Stimulated activated naive CD4-positive, alpha-beta T cell treated with Interleukin-2 at 50 U/mL for 16 hours (primary cell): Measurements from ENCODE around the gene NUSAP1.
"Not testable (repeated sequence)": the region's sequence is repeated elsewhere in the genome, so short reads cannot be mapped to it uniquely, and the experiment has no call there.

ENCODE experiments used
- DNase-seq: peaks from one replicate; lab custom pipeline; 2025; lab: John Stamatoyannopoulos, UW

NUSAP1 gene

DNA sequence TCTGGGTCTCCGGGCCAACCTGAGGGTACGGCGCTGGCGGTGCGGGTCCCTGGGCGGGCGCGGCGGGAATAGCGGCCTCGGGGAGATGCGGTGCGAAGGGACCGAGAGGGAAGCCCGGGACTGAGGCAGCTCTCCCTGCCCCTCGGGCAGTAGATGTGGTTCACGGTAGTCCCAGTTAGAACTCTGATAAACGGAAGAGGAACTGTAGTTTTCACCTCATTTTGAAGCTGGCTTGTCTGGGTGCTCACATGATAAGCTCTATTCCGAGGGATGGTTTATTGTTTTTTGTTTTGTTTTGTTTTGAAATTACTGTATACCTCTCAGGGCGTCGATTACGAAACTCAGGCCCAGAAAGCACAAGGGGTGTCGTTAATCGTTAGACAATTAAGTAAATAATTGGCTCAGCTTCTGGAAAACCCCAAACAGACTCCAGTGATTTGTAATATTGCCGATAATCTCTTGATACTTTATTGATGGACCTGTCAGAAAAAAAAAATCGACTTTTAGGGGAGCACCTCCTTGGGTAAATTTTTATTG is 413 bp downstream of the NUSAP1 start:
- no peak for DNase-seq

DNA sequence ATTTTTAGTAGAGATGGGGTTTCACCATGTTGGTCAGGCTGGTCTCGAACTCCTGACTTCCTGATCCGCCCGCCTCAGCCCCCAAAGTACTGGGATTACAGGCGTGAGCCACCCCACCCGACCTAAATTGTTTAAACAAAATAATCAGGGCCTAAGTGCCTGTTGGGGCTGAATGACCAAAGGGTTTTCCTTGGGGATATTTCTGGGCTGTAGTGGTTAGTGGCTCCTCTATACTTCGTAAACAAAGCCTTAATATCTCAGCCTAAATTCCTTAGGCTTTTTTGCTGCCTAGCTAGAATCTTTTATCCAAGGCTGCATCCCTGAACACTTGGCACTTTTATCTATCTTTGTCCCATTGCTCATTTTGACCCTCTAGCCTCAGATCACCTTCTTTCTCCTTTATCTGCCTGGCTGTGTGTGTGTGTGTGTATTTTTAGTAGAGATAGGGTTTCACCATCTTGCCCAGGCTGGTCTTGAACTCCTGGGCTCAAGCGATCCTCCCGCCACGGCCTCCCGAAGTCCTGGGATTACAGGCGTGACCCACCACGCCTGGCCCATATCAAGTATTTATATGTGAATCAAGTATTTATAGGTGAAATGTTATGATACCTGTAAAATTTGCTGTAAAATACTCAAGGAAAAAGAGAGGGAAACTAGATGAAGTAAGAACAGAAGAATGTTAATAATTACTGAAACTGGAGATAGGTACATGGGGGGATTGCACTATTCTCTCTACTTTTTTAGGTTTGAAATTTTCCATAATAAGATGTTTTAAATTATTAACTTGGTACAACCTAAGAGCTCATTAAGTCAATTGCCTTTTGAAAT is 1.8 kb downstream of the NUSAP1 start:
- no peak for DNase-seq

DNA sequence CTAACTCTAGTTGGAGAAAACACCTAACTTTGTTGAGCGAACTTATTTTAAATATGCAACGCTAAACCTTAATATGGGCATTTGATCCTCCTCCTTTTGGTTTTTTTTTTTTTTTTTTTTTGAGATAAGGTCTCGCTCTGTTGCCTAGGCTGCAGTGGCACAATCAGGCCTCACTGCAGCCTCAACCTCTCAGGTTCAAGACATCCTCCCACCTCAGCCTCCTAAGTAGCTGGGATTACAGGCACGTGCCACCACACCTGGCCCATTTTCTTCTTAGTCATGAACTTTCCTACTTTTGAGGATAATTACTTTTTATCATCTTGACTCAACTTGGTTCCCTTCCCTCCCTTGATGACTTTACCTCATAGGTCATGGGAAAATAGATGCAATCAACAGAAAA is 3.9 kb downstream of the NUSAP1 start:
- DNase-seq: no peak

DNA sequence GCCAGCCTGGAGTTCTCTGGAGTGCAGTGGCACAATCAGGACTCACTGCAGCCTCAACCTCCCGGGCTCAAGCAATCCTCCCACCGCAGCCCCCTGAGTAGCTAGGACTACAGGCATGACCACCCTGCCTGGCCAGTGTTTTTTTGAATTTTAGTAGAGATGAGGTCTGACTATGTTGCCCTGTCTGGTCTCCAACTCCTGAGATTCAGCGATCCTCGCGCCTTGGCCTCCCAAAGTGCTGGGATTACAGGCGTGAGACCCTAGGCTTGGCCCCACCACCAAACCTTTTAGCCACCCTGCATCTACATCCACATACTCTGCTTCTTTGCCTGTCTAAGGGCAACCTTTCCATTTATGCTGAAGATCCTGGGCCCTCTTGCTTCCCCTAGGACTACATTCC is 4.4 kb downstream of the NUSAP1 start:
- DNase-seq: no peak

DNA sequence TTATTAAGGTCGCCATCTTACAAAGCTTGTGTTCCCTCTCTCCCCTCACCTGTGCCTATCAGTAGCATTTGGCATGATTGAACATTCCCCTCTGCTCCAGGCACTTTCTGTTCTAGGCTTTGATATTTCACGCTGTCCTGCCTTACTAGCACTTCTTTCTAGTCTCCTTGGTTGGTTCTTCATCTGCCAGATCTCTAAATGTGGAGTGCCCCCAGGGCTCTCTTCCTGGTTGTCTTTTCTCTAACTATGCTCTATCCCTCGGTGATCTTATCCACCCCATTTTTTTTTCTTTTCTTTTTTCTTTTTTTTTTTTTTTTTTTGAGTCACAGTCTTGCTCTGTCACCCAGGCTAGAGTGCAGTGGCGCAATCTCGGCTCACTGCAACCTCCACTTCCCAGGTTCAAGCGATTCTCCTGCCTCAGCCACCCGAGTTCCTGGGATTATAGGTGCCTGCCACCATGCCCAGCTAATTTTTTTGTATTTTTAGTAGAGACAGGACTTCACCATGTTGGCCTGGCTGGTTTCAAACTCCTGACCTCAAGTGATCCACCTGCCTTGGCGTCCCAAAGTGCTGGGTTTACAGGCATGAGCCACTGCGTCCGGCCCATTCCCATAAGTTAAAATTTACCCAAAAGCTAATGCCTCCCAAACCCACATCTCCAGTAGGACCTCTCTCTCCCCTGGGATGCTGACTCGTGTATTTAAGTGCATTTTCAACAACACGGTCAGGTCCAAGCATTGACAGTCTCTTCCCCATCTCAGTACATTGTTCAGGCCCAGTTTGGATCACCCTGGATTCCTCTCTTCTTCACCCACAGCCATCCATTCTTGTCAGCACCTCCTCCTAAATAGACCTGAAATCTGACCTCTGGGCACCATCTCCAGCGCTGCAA is 5.2 kb downstream of the NUSAP1 start:
- no peak for DNase-seq

DNA sequence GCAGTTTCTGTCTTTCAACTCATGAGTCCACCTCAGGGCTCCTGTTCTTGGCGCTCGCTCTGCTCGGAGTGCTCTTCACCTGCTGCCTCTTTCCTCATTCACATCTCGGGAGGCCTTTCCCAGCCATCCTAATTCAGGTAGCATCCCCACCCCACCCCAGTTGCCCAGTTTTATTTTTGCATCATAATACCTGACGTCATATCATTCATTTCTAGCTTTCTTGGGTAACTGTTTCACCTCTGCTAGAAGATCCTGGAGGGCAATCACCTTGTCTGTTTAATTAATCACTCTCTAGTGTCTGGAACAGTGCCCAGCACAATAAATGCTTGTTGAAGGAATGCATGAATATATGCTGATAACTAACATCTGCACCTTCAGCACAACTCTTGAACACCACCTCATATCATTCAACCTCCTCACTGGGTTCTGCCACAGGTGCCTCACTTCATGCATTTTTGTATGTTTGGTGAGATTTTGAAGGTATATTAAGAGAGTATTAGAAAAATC is 7.6 kb downstream of the NUSAP1 start:
- DNase-seq: no peak

DNA sequence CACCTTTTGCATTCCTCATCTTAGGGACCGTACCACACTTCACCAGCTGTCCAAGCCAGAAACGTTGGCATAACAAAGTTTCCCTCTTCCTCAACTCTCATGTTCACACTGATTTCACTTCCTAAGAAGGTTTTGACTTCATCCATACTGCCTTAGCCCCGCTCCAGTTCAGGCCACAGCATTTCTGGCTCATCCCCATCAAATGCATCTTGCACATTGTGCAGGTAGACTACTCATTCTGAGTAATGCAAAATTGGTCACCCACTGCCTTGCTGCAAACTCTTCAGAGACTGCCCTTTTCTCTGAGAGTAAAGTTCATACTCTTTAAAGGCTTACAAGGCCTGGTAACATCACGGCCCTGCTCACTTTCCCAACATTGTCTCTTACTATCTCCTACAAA is 8.8 kb downstream of the NUSAP1 start:
- no peak for DNase-seq

DNA sequence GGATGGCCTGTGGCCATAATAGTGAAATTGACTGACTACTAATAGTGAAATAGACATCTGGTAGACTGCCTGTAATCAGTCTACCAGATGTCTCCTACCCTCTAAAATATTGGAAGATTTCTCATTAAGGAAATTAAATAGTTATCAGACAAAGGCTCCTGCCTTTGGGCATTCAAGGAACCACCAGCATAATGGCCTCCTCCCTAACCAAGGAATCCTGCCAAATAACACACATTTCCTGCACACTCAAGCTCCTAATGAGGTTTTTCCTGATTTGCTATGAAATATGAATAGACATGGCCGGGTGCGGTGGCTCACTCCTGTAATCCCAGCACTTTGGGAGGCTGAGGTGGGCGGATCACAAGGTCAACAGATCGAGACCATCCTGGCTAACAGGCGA is 14.6 kb downstream of the NUSAP1 start:
- DNase-seq: no peak

DNA sequence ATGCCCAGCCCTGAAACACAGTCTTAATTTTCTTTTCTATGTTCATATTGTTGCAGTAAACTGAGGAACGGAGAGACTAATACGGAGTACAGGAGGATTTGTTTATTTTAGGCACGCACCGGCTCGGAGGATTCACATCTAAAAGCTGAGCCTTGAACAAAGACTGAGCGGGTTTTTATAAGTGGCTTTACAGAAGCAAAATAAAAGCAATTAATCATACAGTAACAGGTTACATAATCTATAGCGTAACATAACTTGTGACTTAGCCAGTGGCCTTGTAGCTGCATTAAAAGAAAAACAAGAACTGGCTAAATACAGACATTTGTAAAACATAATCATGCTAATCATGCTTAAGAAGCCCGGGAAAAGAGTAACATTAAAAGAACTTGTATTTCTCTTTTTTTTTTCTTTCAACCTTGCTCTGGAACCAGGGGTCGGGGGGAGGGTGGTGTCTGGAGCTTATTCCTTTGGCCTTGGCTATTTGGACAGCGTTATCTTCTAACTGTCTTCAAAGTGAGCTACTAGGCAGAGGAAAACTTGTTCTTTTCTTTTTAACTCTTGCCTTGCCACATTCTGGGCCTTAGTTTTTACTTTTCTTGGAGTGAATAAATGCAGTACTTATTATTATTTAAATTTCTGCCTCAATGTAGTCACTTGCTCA is 17.5 kb downstream of the NUSAP1 start:
- no peak for DNase-seq

DNA sequence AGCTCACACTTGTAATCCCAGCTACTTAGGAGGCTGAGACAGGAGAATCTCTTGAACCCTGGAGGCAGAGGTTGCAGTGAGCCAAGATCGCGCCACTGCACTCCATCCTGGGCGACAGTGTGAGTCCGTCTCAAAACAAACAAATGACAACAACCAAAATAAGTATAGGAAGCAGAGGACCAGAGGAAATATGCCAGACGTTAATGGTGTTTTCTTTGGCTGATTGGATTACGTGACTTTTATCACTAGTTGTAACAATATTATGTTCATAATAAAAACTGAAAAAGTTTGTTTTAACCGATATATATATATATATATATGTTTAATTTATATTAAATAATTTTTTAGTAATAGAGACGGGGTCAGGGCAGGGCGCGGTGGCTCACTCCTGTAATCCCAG is 21.7 kb downstream of the NUSAP1 start:
- DNase-seq: no peak

DNA sequence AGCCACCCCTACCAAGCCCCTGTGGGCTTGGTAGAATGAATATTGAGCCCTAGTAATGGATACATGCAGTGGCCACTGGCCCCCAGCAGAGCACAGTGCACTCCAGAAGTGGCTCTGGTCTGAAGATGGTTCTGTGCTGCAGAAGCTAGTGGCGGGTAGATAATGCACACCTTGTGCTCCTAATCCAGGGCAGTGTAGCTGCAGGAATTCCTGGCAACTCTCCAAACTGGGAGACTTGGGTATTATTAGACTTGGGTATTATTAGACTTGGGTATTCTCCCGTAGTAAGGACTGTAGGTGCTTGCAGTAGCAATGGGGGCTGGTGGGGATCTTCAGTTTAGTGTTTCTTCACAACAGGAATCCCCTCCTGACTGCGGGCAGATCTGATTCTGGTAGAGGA is 34.7 kb downstream of the NUSAP1 start:
- no peak for DNase-seq

DNA sequence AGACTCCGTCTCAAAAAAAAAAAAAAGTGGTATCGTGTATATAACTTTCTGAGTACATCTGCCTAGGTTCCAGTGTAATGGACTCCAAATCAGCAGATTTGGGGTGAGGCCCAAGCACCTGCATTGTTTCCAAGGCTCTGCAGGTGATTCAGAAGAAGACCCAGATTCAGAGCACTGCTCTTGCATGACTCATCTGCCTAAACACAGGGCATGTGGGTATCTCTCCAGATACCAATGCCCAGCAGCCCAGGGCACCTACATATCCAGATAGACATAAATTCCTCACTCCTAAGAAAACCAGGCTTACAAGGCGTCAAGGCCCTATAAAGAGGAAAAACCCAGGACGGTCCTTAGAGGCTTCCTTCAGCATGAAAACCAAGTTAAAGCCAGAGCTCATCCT is 45.3 kb downstream of the NUSAP1 start:
- no peak for DNase-seq

DNA sequence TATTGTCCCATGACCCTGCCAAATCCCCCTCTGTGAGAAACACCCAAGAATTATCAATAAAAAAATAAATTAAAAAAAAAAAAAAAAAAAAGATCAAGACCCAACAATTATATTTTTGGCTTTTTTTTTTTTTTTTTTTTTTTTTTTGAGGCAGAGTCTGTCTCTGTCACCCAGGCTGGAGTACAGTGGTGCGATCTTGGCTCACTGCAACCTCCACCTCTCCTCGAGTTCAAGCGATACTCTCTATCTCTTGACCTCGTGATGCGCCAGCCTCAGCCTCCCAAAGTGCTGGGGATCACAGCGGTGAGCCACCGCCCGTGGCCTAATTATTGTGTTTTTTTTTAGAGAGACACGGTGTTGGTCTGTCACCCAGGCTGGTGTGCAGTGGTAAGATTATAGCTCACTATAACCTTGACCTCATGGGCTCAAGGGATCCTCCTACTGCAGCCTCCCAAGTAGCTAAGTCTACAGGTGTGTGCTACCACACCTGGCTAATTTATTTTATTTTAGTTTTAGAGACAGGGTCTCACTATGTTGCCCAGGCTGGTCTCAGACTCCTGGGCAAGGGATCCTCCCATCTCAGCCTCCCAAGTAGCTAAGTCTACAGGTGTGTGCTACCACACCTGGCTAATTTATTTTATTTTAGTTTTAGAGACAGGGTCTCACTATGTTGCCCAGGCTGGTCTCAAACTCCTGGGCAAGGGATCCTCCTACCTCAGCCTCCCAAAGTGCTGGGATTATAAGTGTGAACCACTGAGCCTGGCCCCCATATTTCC is 51.5 kb downstream of the NUSAP1 start:
- DNase-seq: not testable (repeated sequence)

DNA sequence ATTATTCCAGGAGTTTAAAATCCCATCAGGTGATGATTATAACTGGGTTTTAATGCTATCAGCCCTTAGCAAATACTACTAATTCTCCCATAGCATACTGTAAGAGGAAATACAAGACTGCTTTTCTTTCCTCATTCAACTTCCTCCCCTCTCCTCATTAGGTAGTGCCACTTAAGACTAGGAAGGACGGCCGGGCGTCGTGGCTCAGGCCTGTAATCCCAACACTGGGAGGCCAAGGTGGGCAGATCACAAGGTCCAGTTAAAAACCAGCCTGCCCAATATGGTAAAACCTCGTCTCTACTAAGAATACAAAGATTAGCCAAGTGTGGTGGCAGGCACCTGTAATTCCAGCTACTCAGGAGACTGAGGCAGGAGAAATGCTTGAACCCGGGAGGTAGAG is 55.0 kb downstream of the NUSAP1 start:
- no peak for DNase-seq

DNA sequence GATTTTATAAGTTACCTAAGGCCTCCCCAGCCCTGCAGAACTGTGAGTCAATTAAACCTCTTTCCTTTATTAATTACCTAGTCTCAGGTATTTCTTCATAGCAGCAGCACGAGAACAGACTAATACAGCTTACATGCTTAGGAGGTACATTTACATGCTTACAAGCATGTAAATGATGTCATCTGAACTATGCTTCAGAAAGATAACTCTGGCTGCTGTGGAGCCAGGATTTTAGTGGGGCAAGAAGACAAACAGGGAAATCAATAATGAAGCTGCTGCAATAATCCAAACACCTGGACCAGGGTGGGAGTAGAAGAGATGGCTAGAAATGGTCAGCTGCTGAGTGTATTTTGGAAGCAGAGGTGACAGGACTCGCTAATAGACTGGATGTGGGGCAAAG is 60.0 kb downstream of the NUSAP1 start:
- DNase-seq: no peak

DNA sequence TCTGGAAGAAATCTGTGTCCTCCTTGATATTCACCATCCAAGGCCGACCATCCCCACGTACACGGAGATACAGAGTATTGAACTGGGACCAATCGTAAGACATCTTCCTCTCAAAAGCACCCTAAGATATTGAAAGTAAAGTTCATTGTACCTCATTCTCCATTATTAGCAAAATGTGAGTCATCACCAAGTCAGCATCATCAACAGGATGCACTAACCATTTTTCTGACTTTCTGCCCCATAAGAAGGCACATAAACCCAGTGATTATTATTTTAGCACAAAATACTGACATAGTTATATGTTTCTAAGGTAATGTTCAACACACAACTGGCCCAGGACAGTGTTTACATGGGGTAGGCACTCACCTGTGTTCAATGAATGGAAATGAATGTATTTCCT is 62.2 kb downstream of the NUSAP1 start:
- DNase-seq: no peak

DNA sequence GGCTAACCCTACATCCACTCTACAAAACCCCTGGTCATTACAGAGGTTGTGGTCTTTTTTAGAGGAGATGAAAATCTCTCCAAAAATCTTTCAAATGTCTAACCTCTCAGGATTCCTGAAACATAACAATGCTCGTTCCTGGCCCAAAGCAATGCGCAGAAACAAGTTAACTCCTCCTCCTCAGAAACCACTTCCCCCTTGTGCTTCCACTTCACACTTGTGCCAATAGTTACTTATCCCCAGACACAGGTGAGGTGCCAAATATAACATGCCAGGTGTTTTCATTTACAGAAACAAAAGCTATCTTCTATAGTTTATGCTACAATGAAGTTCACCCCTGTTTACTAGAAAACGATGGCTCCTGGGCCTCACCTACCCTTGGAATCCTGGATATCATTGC is 63.4 kb downstream of the NUSAP1 start:
- no peak for DNase-seq

DNA sequence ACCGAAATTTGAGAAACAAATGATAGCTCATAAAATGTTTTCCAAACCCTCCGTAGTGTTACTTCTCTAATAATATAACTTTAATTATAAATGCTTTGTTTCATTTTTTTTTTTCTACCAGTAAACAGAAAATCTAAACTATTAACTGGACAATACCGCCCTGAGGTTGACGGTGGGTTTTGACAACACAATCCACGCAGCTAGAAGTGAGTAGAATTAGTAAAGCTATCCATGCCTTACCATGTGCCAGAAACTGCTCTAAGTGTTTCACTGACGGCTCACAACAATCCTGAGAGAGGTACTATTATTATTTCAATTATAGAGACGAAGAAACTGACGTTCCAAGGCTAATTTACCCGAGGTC is 69.2 kb downstream of the NUSAP1 start:
- no peak for DNase-seq

DNA sequence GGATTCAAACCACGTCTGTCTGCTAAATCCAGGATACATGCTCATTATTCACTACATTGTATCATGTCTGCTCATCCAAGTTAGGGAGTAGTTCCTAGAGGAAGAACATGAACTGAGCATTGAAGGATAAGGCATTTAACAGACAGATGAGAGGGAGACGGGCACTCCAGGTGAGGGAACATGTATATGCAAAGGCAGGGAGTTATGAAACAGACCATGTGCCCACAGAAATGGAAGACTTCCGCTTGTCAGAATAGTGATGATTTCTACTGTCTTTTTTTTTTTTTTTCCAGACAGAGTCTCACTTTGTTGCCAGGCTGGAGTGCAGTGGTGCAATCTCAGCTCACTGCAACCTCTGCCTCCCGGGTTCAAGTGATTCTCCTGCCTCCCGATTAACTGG is 74.7 kb downstream of the NUSAP1 start:
- no peak for DNase-seq

DNA sequence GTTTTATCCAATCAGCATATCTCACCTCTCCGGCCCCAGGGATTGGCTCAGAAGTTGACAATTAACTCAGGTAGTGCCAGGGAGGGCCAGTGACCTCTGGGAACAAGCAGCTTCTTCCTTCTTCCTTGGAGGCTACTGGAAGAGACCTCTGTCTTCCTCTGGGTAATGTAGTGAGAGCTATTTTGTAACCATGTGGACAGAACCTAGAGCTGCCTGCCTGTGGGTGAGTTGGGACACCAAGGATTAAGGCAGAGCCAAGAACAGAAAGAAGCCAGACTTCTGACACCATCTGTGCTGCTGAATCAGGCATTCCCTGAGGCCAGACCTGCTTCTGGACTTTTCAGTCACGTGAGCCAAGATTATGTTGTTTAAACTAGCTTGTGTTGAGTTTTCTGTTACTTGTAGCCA is 75.6 kb downstream of the NUSAP1 start:
- DNase-seq: no peak

DNA sequence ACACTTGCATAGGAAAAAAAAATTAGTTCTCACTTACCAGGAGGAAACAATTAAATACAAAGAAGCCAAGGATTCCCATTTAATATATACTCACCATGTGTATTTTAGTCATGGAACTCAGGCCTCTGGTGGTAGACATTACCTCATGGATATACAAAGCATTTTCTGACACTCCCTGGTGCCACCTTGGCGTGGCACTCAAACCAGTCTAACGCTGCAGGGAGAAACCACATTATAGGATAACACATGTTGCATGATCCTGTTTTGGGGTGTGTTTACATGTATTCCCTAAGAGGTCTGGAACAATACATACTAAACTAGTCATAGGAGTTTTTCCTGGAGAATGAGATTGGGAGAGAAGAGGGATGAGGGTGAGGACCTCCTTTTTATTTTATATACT is 78.3 kb downstream of the NUSAP1 start:
- no peak for DNase-seq

DNA sequence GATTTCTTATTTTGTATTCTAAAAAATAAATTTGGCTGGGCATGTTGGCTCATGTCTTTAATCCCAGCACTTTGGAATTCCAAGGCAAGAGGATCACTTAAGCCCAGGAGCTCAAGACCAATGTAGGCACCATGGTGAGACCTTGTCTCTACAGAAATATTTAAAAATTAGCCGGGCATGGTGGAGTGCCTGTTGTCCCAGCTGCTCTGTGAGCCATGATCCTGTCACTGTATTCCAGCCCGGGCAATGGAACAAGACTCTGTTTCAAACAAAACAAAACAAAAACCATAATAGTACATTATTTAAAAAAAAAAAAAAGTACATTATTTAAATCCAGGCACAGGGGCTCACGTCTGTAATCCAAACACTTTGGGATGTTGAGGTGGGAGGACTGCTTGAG is 78.8 kb downstream of the NUSAP1 start:
- DNase-seq: no peak
